ENCODE results near the gene MMS22L. TPM values are rescaled to one million over a fixed set of nuclear protein-coding genes. Genes with fewer than 3 reads are reported as not detected.
A peak's percentile ranks its signal among the peaks of the same experiment; 100 is the strongest.

Gene MMS22L
- total and polyA plus RNA-seq, 5 donors = 0.84 to 4.9 (median 3.7) TPM

- Histone ChIP-seq H3K4me1 (ENCODE audit: control insufficient read depth, insufficient read depth, low read length) (no peaks in the 10 kb centered on the region), H3K4me3 (ENCODE audit: low read length) (no peak overlapping the region), H3K27me3 (ENCODE audit: control insufficient read depth, insufficient read depth) (no peaks in the 10 kb centered on the region), H3K9me3 (ENCODE audit: control insufficient read depth, low read length) (no peaks in the 10 kb centered on the region), H3K27ac (ENCODE audit: low read length) (no peak overlapping the region)
- WGBS = 23% methylated on average over 1 of the region's 1 CpG
- no peak for ATAC-seq
- DNase-seq = no peak
- intact Hi-C loops (cut with DNase I) = no loop called here
Observed at GRCh38 chr6:97292671-97293070, 9.7 kb upstream of the MMS22L start.

GRCh38 chr6:97291896-97292295, 8.9 kb upstream of the MMS22L start:
- no peak for ATAC-seq

GRCh38 chr6:97289332-97289731, 6.3 kb upstream of the MMS22L start:
- H3K27me3 ChIP-seq (ENCODE audit: control insufficient read depth, insufficient read depth) = no peaks in the 10 kb centered on the region
- no peak overlapping the region for H3K27ac ChIP-seq (ENCODE audit: low read length)
- H3K4me3 ChIP-seq (ENCODE audit: low read length) = no peak overlapping the region
- intact Hi-C loops (cut with DNase I) = no loop called here
- ATAC-seq = no peak
- 89% methylated on average over 4 of the region's 4 CpGs for WGBS
- no peak for DNase-seq
- no peaks in the 10 kb centered on the region for H3K9me3 ChIP-seq (ENCODE audit: control insufficient read depth, low read length)
- no peaks in the 10 kb centered on the region for H3K4me1 ChIP-seq (ENCODE audit: control insufficient read depth, insufficient read depth, low read length)

More at GRCh38 chr6:97291896-97292295, 8.9 kb upstream of the MMS22L start:
- H3K9me3 ChIP-seq (ENCODE audit: control insufficient read depth, low read length) = no peaks in the 10 kb centered on the region
- no peak overlapping the region for H3K27ac ChIP-seq (ENCODE audit: low read length)
- intact Hi-C loops (cut with DNase I) = no loop called here
- H3K4me1 ChIP-seq (ENCODE audit: control insufficient read depth, insufficient read depth, low read length) = no peaks in the 10 kb centered on the region
- no peak overlapping the region for H3K4me3 ChIP-seq (ENCODE audit: low read length)
- WGBS = 75% methylated on average over 4 of the region's 4 CpGs
- no peaks in the 10 kb centered on the region for H3K27me3 ChIP-seq (ENCODE audit: control insufficient read depth, insufficient read depth)
- no peak for DNase-seq

- Histone ChIP-seq H3K4me3 (ENCODE audit: low read length) (no peak overlapping the region), H3K4me1 (ENCODE audit: control insufficient read depth, insufficient read depth, low read length) (no peaks in the 10 kb centered on the region), H3K9me3 (ENCODE audit: control insufficient read depth, low read length) (no peaks in the 10 kb centered on the region), H3K27me3 (ENCODE audit: control insufficient read depth, insufficient read depth) (no peaks in the 10 kb centered on the region), H3K27ac (ENCODE audit: low read length) (no peak overlapping the region)
- no peak for ATAC-seq
- DNase-seq = no peak
- intact Hi-C loops (cut with DNase I) = no loop called here
Observed at GRCh38 chr6:97288188-97288587, 5.2 kb upstream of the MMS22L start.

- no peaks in the 10 kb centered on the region for H3K9me3 ChIP-seq (ENCODE audit: control insufficient read depth, low read length)
- intact Hi-C loops (cut with DNase I) = no loop called here
- DNase-seq = no peak
Observed at GRCh38 chr6:97282238-97282725, 734 bp downstream of the MMS22L start.

GRCh38 chr6:97280766-97281165, 2.2 kb downstream of the MMS22L start:
- H3K4me1 ChIP-seq (ENCODE audit: control insufficient read depth, insufficient read depth, low read length) = no peaks in the 10 kb centered on the region
- intact Hi-C loops (cut with DNase I) = no loop called here
- H3K9me3 ChIP-seq (ENCODE audit: control insufficient read depth, low read length) = no peaks in the 10 kb centered on the region
- ATAC-seq (no peak), DNase-seq (no peak)
- WGBS = 92% methylated on average over 1 of the region's 1 CpG
- no peaks in the 10 kb centered on the region for H3K27me3 ChIP-seq (ENCODE audit: control insufficient read depth, insufficient read depth)
- no peak overlapping the region for H3K27ac ChIP-seq (ENCODE audit: low read length)
- H3K4me3 ChIP-seq (ENCODE audit: low read length) = no peak overlapping the region

More at GRCh38 chr6:97282238-97282725, 734 bp downstream of the MMS22L start:
- Histone ChIP-seq H3K27me3 (ENCODE audit: control insufficient read depth, insufficient read depth) (no peaks in the 10 kb centered on the region), H3K4me3 (ENCODE audit: low read length) (peak overlapping the region; percentile 60), H3K27ac (ENCODE audit: low read length) (no peak overlapping the region), H3K4me1 (ENCODE audit: control insufficient read depth, insufficient read depth, low read length) (no peaks in the 10 kb centered on the region)
- 2% methylated on average over 13 of the region's 13 CpGs for WGBS
- no peak for ATAC-seq

- Histone ChIP-seq H3K27ac (ENCODE audit: low read length) (no peak overlapping the region), H3K4me3 (ENCODE audit: low read length) (no peak overlapping the region), H3K9me3 (ENCODE audit: control insufficient read depth, low read length) (no peaks in the 10 kb centered on the region), H3K4me1 (ENCODE audit: control insufficient read depth, insufficient read depth, low read length) (no peaks in the 10 kb centered on the region), H3K27me3 (ENCODE audit: control insufficient read depth, insufficient read depth) (no peaks in the 10 kb centered on the region)
- 95% methylated on average over 4 of the region's 4 CpGs for WGBS
- DNase-seq (no peak), ATAC-seq (no peak)
- intact Hi-C loops (cut with DNase I) = no loop called here
Observed at GRCh38 chr6:97275804-97276203, 7.2 kb downstream of the MMS22L start.

GRCh38 chr6:97269821-97270220, 13.2 kb downstream of the MMS22L start:
- H3K27ac ChIP-seq (ENCODE audit: low read length) = no peak overlapping the region
- intact Hi-C loops (cut with DNase I) = no loop called here

GRCh38 chr6:97262676-97263075, 20.3 kb downstream of the MMS22L start:
- intact Hi-C loops (cut with DNase I) = no loop called here
- DNase-seq (no peak), ATAC-seq (no peak)
- no peaks in the 10 kb centered on the region for H3K4me1 ChIP-seq (ENCODE audit: control insufficient read depth, insufficient read depth, low read length)
- H3K27ac ChIP-seq (ENCODE audit: low read length) = no peak overlapping the region
- 89% methylated on average over 2 of the region's 2 CpGs for WGBS
- no peaks in the 10 kb centered on the region for H3K9me3 ChIP-seq (ENCODE audit: control insufficient read depth, low read length)
- H3K27me3 ChIP-seq (ENCODE audit: control insufficient read depth, insufficient read depth) = no peaks in the 10 kb centered on the region
- no peak overlapping the region for H3K4me3 ChIP-seq (ENCODE audit: low read length)

More at GRCh38 chr6:97269821-97270220, 13.2 kb downstream of the MMS22L start:
- 93% methylated on average over 1 of the region's 1 CpG for WGBS
- DNase-seq (no peak), ATAC-seq (no peak)
- no peaks in the 10 kb centered on the region for H3K27me3 ChIP-seq (ENCODE audit: control insufficient read depth, insufficient read depth)
- no peaks in the 10 kb centered on the region for H3K9me3 ChIP-seq (ENCODE audit: control insufficient read depth, low read length)
- no peaks in the 10 kb centered on the region for H3K4me1 ChIP-seq (ENCODE audit: control insufficient read depth, insufficient read depth, low read length)
- no peak overlapping the region for H3K4me3 ChIP-seq (ENCODE audit: low read length)

GRCh38 chr6:97246842-97247241, 36.2 kb downstream of the MMS22L start:
- H3K27me3 ChIP-seq (ENCODE audit: control insufficient read depth, insufficient read depth) = no peaks in the 10 kb centered on the region
- H3K4me3 ChIP-seq (ENCODE audit: low read length) = no peak overlapping the region
- H3K27ac ChIP-seq (ENCODE audit: low read length) = no peak overlapping the region
- no peaks in the 10 kb centered on the region for H3K9me3 ChIP-seq (ENCODE audit: control insufficient read depth, low read length)
- ATAC-seq = no peak
- intact Hi-C loops (cut with DNase I) = no loop called here
- no peaks in the 10 kb centered on the region for H3K4me1 ChIP-seq (ENCODE audit: control insufficient read depth, insufficient read depth, low read length)
- no peak for DNase-seq
- WGBS = 96% methylated on average over 1 of the region's 1 CpG

- ATAC-seq (no peak), DNase-seq (no peak)
- WGBS = 96% methylated on average over 2 of the region's 2 CpGs
- Histone ChIP-seq H3K9me3 (ENCODE audit: control insufficient read depth, low read length) (no peaks in the 10 kb centered on the region), H3K27me3 (ENCODE audit: control insufficient read depth, insufficient read depth) (no peaks in the 10 kb centered on the region), H3K27ac (ENCODE audit: low read length) (no peak overlapping the region), H3K4me3 (ENCODE audit: low read length) (no peak overlapping the region), H3K4me1 (ENCODE audit: control insufficient read depth, insufficient read depth, low read length) (no peaks in the 10 kb centered on the region)
- intact Hi-C loops (cut with DNase I) = no loop called here
Observed at GRCh38 chr6:97240222-97240621, 42.8 kb downstream of the MMS22L start.

GRCh38 chr6:97231911-97232310, 51.1 kb downstream of the MMS22L start:
- DNase-seq (no peak), ATAC-seq (no peak)
- no peak overlapping the region for H3K4me3 ChIP-seq (ENCODE audit: low read length)
- H3K27ac ChIP-seq (ENCODE audit: low read length) = no peak overlapping the region
- H3K27me3 ChIP-seq (ENCODE audit: control insufficient read depth, insufficient read depth) = no peaks in the 10 kb centered on the region
- no peaks in the 10 kb centered on the region for H3K9me3 ChIP-seq (ENCODE audit: control insufficient read depth, low read length)
- intact Hi-C loops (cut with DNase I) = no loop called here
- 96% methylated on average over 1 of the region's 1 CpG for WGBS
- no peaks in the 10 kb centered on the region for H3K4me1 ChIP-seq (ENCODE audit: control insufficient read depth, insufficient read depth, low read length)

Data from right cardiac atrium (tissue), 5 donors.